WTC11 (cell line): ENCODE data around the gene ITGB3.

Source experiments
- CTCF ChIP-seq: fragments of 200-600 bp; IDR thresholded peaks from 2 replicates; pipeline ENCODE4 v1.8.0; 2022; ENCODE audit warnings: antibody characterized with exemption
- IRF2 ChIP-seq: sonication (generic); formaldehyde crosslinking; IDR thresholded peaks from 2 replicates; pipeline ENCODE4 v1.8.0; 2022; ENCODE audit warnings: low read depth, missing genetic modification reagents, borderline replicate concordance
- NR3C1 ChIP-seq: sonication (generic); formaldehyde crosslinking; conservative IDR thresholded peaks from 2 replicates; pipeline ENCODE4 v1.8.1; 2023; ENCODE audit warnings: low read depth, mild to moderate bottlenecking, missing genetic modification reagents
- STAT6 ChIP-seq: sonication (generic); formaldehyde crosslinking; conservative IDR thresholded peaks from 2 replicates; pipeline ENCODE4 v1.8.1; 2023; ENCODE audit warnings: mild to moderate bottlenecking, low read depth, missing genetic modification reagents, moderate library complexity
- TCF7 ChIP-seq: sonication (generic); formaldehyde crosslinking; IDR thresholded peaks from 2 replicates; pipeline ENCODE4 v1.8.0; 2022; ENCODE audit warnings: mild to moderate bottlenecking, low read depth, missing genetic modification reagents, moderate library complexity
- USF2 ChIP-seq: sonication (generic); formaldehyde crosslinking; IDR thresholded peaks from 2 replicates; pipeline ENCODE4 v1.8.1; 2023; ENCODE audit warnings: mild to moderate bottlenecking, missing genetic modification reagents, moderate library complexity
- ZBTB21 ChIP-seq: sonication (generic); formaldehyde crosslinking; IDR thresholded peaks from 2 replicates; pipeline ENCODE4 v1.8.1; 2023; ENCODE audit warnings: mild to moderate bottlenecking, missing genetic modification reagents, borderline replicate concordance
- TF ChIP-seq, protein P1 (sequence below): sonication (generic); formaldehyde crosslinking; IDR thresholded peaks from 2 replicates; pipeline ENCODE4 v1.8.0; 2022; ENCODE audit warnings: mild to moderate bottlenecking, missing genetic modification reagents
- TF ChIP-seq, protein P2 (sequence below): sonication (generic); formaldehyde crosslinking; IDR thresholded peaks from 2 replicates; pipeline ENCODE4 v1.8.0; 2022; ENCODE audit warnings: mild to moderate bottlenecking, missing genetic modification reagents
- TF ChIP-seq, protein P3 (sequence below): sonication (generic); formaldehyde crosslinking; conservative IDR thresholded peaks from 2 replicates; pipeline ENCODE4 v1.8.1; 2022; ENCODE audit warnings: mild to moderate bottlenecking, missing genetic modification reagents
- TF ChIP-seq, protein P4 (sequence below): sonication (generic); formaldehyde crosslinking; IDR thresholded peaks from 2 replicates; pipeline ENCODE4 v1.8.1; 2022; ENCODE audit warnings: low read depth, missing genetic modification reagents, borderline replicate concordance

- TF ChIP-seq, protein P1, sequence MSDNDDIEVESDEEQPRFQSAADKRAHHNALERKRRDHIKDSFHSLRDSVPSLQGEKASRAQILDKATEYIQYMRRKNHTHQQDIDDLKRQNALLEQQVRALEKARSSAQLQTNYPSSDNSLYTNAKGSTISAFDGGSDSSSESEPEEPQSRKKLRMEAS (CRISPR knock-in tag), result no peak
- no peak for TF ChIP-seq IRF2 (CRISPR knock-in tag)
- TF ChIP-seq, protein P2, sequence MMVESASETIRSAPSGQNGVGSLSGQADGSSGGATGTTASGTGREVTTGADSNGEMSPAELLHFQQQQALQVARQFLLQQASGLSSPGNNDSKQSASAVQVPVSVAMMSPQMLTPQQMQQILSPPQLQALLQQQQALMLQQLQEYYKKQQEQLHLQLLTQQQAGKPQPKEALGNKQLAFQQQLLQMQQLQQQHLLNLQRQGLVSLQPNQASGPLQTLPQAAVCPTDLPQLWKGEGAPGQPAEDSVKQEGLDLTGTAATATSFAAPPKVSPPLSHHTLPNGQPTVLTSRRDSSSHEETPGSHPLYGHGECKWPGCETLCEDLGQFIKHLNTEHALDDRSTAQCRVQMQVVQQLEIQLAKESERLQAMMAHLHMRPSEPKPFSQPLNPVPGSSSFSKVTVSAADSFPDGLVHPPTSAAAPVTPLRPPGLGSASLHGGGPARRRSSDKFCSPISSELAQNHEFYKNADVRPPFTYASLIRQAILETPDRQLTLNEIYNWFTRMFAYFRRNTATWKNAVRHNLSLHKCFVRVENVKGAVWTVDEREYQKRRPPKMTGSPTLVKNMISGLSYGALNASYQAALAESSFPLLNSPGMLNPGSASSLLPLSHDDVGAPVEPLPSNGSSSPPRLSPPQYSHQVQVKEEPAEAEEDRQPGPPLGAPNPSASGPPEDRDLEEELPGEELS, result no peak
- TF ChIP-seq ZBTB21 (CRISPR knock-in tag), result no peak
- TF ChIP-seq CTCF, result no peak
- TF ChIP-seq, protein P3, sequence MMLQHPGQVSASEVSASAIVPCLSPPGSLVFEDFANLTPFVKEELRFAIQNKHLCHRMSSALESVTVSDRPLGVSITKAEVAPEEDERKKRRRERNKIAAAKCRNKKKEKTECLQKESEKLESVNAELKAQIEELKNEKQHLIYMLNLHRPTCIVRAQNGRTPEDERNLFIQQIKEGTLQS (CRISPR knock-in tag), result no peak
- TF ChIP-seq STAT6 (CRISPR knock-in tag), result no peak
- TF ChIP-seq NR3C1 (CRISPR knock-in tag), result no peak
- TF ChIP-seq TCF7, result no peak
- no peak for TF ChIP-seq USF2
- TF ChIP-seq, protein P4, sequence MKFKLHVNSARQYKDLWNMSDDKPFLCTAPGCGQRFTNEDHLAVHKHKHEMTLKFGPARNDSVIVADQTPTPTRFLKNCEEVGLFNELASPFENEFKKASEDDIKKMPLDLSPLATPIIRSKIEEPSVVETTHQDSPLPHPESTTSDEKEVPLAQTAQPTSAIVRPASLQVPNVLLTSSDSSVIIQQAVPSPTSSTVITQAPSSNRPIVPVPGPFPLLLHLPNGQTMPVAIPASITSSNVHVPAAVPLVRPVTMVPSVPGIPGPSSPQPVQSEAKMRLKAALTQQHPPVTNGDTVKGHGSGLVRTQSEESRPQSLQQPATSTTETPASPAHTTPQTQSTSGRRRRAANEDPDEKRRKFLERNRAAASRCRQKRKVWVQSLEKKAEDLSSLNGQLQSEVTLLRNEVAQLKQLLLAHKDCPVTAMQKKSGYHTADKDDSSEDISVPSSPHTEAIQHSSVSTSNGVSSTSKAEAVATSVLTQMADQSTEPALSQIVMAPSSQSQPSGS (CRISPR knock-in tag), result no peak
Measured at GRCh38 chr17:47352848-47353247, 99.2 kb downstream of the ITGB3 start.
